T-helper 1 cell treated with Interleukin-12 subunit alpha and Interleukin-12 subunit beta and Interleukin-4 antibody, amounts not matched to agents 30 ng/mL and 1 ng/mL, for 36 hours (primary cell): ENCODE data around the gene CREB3. TPM values are rescaled to one million over a fixed set of nuclear protein-coding genes. Genes with fewer than 3 reads are reported as not detected.

Experiments
- intact Hi-C: fragments of 100-400 bp; cut with micrococcal nuclease; formaldehyde crosslinking; loops from one replicate; pipeline ENCODE4 v1.15.1; 2024
- total RNA-seq: library from RNA; stranded (reverse); gene quantifications from 2 replicates; pipeline ENCODE4 v1.2.3, GENCODE V29; 2022

Gene CREB3, protein sequence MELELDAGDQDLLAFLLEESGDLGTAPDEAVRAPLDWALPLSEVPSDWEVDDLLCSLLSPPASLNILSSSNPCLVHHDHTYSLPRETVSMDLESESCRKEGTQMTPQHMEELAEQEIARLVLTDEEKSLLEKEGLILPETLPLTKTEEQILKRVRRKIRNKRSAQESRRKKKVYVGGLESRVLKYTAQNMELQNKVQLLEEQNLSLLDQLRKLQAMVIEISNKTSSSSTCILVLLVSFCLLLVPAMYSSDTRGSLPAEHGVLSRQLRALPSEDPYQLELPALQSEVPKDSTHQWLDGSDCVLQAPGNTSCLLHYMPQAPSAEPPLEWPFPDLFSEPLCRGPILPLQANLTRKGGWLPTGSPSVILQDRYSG
- total RNA-seq, result 22.9 and 24.0 TPM in 2 replicates

DNA sequence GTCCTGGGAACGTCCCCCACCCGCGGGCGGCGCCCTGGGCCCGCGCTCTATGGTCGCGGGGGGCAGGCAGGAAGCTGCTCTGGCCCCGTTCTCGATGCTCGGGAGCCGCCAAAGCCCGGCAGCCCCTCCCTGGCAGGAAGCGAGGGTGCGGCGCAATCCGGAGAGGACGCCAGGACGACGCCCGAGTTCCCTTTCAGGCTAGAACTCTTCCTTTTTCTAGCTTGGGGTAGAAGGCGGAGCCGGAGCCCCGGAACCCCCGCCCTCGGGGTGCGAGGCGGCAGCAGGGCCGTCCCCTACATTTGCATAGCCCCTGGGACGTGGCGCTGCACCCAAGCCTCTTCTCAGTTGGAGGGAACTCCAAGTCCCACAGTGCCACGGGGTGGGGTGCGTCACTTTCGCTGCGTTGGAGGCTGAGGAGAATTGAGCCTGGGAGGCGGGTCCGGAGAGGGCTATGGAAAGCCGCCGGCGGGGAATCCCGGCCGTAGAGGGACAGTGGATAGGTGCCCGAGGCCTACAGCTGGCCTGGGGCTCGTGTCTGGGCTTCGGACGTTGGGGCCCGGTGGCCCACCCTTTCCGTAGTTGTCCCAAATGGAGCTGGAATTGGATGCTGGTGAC, at the start of gene CREB3, which contains the start of gene TLN1:
CREB3 (plus strand) TSS at position 482 of the 615 bp plus-strand sequence; CDS start at position 589, 107 bp downstream.
TLN1 (minus strand) TSS at position 11 of the 615 bp plus-strand sequence. CDS start 6,501 bp downstream, outside the sequence.
- intact Hi-C loops, result loop anchor here (1.0 to 10.0 kb wide), 19 partner anchors 17 to 1355 kb away; partner anchors contain the start of genes CCL27, CLTA, DNAJB5 and GBA2

DNA sequence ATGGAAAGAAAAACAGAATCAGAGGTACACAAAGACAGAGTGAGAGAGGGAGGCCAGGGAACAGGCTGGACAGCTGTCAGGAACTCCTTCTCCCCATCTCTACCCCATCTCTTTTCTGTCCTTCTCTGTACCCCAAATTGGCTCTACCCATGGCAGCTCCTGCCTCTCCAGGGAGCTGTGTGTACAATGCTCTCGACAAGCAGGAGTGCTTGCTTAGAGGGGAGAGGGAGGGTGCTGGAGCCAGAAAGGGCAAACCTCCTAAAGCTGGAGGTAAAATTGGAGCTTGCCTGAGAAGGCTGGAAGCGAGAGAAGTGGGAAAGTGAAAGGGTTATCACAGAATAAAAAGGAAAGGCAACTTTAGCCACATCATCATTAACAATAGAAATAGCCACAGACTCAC, 49.1 kb upstream of the CREB3 start:
- intact Hi-C loops, result no loop called here

DNA sequence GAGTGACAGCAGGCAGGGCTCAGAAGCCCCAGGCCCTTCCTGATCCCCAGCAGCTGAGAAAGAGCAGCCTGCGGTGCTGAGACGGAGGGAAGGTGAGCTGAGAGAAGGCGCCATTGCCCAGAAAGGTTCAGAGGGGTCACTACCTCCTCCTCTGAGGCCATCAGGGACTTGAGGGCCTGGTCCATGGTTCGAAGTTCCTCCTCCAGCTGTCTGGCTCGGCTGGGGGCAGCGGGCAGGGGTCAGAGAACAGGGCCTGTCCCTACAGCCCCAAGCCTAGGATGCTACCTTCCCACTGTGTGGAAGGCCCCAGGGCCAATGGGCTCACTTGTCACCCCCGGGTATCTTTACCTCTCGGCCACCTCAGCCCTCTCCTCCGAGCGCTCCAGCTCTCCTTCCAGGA, 47.5 kb upstream of the CREB3 start:
- intact Hi-C loops, result no loop called here

DNA sequence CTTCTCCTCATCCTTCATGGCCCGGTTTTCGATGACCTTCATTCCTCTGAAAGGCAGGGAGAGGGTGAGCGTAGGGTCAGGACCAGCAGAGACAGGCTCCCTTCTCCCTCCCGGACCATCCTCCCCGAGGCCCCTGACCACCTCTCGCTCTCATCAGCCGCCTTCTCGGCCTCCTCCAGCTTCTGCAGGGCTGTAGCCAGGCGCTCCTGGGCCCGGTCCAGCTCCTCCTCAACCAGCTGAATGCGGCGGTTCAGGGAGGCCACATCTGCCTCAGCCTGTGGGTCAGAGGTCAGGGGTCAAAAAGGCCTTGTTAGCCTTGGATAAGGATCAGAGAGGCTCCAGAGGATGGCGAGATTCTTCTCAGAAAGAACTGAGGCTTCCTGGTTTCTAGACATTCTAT, 47.0 kb upstream of the CREB3 start:
- intact Hi-C loops, result no loop called here

DNA sequence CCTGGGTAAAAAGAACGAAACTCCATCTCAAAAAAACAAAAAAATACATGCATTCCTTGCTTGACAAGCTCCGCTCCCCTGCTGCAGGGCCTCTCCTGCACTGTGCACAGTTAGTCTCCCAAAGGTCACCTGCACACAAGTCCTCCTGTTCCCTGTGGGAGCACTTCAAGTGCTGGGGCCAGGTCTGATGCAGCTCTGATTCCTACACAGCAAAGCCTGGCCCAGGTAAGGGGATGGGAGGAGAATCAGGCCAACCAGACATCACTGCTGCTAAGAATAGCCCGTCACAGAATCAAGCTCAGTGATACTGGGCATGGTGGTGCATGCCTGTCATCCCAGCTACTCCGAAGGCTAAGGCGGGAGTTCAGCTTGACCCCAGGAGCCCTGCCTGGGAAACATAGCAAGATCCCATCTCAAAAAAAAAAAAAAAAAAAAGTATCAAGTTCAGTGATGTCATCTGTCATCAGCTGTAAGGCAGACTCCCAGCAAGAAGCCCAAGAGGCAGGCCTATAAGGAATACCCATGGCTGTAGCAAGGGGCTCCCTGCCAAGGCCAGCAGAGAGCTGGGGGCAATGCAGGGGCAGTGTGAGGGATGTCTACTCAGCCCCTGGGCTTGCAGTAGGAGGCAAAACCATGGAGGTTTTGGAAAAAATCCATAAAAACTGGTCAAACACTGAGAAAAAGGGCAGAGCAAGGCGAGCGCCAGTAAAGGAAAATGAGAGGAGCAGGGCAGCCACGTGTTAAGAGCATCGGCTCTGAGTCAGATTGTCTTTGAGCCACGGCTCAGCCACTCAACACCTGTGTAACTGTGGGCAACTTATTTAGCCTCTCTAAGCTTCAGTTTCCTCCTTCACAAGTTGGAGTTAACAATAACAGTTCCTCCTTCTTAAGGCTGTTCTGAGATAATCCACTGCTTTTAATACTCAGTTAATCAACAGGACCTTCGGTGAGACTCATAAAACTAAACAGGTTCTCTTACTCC, 46.0 kb upstream of the CREB3 start:
- intact Hi-C loops, result no loop called here

DNA sequence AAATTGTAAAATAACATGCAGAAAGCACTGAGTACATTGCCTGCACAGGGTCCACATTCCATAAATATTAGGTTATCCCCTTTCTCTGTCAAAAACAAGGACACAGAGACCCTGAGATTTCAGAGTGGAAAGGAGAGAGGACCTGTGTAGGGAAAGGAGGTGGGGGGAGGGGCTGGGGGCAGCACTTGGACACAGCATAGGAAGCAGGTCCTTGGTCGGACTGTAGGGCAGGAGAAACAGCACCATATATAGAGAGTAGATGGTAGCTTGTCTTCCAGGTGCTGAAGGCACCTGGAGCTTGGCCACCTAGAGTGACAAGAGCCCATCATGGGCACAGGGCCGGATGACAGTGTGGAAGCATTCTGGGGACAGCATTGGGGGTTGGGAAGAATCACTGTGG, 45.2 kb upstream of the CREB3 start:
- intact Hi-C loops, result no loop called here

DNA sequence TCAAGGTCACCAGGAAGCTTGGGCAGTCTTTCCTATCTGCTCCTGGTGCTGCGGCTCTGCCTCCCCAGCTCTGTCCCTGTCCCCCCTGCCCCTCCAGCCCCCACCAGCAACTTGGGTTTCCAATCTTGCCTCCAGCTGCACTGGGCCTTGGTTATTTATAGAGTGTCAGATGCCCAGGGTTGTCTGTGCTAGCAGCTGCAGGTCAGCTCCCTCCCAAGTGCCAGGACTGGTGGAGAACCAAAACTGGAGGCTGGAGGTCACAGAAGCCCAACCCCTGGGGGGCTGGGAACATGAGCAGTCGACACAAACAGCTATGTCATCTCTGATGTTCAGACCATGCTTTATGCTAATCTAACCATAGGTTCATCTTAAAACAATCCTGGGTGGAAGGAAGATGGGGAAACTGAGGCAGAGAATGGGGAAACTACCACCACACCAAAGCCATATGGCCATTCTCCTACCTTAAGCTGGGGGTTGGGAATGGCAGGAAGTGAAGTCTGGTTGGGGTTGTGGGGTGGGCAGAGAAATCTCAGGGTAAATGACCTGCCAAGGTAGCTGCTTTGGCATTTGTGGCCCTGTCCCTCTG, 44.4 kb upstream of the CREB3 start:
- intact Hi-C loops, result loop anchor here (1.0 kb wide), 1 partner anchor 30 kb away; the partner anchor contains the start of genes CCDC107 and RMRP

DNA sequence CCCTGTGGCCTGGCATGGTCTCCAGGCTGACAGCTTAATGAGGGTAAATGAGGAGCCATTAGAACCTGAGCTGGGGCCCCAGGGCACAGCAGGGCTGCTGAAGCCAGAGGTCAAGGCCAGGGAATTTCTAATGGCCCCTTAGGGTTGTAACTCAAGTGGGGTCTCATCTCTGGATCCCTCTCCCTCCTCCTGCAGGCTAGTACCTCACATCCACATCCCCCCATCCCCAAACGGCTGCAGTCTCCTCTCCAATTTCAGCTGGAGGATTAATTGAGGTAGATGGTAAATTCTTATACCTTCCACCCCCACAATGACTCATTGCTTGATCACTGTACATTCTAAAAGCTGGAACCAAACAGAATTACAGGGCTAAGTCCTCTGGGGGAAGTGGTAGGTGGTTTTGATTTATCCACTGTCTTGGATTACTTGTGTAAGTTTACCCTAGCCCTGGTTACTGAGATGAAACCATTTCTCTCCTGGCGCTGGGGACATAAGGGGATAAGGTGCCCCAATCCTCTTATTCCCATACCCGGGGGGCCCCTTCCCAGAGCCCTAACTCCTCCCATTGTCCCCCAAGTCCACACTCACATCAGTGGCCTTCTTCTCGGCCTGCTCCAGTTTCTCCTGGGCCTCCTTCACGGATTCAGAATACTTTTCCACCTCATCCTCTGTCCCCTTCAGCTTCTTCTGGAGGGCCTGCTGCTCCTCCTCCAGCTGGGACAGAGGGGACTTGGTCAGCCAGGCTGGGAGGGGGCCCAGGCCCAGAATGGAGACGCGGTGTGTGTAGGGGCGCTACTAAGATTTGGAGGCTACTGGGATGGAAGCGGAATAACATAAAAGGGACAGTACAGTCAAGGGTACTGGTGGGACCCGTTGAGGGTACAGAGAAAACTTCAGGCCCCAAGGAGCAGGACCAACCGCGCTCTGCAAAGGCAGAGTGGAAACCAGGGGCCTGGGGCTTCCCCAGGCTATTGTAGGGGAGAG, 43.6 kb upstream of the CREB3 start:
- intact Hi-C loops, result loop anchor here (1.0 kb wide), 1 partner anchor 31 kb away; the partner anchor contains the start of genes CCDC107 and RMRP

DNA sequence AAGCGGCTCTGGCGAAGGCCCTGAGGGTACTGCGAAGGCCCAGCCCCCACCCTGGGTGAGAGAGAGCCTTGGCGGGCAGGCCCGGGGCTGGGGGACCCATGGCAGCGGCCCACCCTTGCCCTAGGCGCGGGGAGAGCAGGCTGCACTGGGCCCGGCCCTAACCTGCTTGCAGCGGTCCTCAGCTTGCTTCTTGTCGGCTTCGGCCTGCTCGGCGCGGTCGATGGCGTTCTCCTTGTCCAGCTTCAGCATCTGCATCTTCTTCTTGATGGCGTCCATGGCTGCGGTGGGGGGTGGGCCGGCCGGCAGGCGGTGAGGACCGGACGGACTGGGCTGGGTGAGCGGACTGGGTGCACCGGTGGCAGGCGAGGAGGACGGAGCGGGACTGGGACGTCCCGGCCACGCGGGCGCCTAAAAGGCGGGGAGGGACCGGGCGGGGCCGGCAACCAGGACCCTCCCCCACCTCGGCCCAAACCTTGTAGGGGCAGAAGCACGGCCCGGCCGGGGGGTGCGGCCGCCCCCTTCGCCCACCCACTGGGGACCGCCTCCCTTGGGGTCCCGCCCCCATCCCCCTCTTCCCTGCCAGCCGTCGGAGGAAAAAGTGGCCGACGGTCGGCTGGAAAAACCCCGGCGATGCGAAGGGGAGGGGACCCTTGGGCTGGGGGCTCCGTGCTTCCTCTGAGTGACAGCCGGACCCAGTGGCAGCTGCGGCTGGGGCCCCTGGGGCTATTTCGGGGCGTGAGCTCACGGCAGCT, 42.7 kb upstream of the CREB3 start, which contains the start of gene TPM2:
TPM2 (minus strand) TSS at position 384 of the 752 bp plus-strand sequence; CDS start at position 276, 108 bp downstream.
- intact Hi-C loops, result no loop called here

DNA sequence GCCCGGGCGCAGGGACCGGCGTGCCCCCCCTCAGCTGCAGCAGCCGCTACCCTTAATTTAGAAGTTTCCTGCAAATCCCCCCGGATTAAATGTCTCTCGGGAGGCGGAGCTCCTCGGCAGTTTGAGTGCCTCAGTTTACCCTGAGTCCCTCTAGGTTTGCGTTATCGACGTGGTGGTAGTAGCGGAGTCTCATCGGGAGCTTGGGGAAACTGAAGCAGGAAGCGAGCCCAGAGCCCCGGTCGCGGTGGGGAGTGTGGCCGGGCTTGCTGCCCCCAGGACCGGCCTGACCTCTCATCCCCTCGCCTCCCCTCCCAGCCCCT, 42.2 kb upstream of the CREB3 start:
- intact Hi-C loops, result no loop called here

DNA sequence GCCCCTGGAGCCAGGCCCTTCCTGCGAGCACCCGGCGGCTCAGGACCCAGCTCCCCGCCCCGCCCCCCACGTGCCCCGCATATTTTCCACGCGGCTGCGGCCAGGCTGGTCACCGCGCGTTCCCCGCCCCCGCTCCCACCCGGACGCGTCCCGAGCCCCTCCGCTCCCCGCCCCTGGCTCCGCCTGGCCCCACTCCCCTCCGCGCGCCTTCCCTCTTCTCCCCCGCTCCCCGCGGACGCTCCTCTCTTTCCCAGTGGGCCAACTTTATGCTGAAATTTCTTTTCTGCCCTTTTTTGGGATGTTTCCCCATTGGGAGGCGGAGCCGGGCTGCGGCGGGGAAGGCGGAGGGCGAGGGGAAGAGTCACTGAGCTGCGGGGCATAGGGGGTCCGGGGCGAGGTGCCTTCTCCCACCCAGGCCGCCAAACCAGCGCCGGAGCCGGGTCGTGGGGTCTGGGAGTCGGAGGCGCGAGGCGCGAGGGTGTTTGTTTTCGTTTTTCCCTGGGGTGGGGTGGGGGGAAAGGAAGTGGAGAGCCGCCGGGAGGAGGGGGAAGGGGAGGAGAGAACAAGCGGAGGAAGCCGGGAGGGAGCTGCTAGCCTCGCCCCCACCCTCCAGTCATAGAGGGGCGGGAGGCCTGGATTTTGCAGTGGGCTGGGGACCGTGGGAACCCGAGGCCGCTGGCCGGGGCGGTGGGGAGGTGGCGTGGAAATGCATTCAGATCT, 41.7 kb upstream of the CREB3 start:
- intact Hi-C loops, result no loop called here

DNA sequence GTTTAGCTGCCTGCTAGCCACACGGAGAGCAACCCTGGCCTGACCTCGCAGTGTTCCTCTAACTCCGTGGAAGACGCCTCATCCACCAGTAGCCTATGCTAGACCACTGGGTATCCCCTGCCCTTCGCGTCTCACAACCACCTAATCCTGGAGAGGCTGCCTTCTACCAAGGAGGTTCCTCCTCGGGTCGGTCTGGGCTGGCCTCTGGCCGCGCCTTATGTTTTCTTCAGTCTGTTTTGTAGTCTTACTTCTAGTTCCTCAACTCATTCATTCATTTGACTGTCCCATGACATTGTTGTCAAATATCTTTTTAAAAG, 41.2 kb upstream of the CREB3 start:
- intact Hi-C loops, result no loop called here

DNA sequence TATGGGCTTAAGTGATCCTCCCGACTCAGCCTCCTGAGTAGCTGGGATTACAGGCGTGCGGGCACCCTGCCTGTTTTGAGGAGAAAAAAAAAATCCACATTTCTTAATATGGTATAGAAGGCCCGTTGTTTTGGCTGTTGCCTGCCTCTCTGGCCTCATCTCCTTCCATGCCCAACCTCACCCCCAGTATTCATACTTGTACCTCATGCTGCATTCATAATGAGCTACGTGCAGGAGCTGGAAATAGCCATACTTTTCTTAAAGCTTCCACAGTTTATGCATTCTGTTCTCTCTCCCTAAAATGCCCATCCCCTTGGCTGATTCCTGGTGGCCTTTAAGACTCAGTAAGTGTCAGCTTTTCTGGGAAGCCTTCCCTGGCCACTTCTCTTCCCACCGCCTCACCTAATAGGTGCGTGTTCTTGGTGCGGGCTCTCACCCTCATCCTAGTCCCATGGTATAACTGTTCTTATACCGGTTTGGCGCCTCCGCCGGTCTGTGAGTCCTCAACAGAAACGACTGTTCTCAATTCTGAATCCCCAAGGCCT, 40.6 kb upstream of the CREB3 start:
- intact Hi-C loops, result no loop called here

DNA sequence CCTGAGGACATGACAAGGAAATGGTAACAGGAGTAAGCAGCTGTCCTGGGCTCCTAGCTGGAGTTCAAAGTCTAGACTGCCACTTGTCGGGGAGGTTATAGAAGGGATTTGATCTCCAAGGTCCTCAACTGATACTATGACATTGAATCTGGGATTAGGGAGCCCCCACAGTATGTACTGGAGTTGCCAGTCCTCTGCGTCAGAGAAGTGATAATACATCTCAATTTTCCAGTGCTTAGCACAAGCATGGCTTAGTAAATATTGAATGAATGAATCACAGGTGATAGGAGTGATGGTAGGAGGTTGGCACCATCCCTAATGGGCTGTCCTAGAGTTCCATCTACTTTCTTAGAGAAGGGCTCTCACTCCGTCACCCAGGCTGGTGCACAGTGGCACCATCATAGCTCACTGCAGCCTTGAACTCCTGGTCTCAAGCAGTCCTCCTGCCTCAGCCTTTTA, 36.5 kb upstream of the CREB3 start:
- intact Hi-C loops, result loop anchor here (1.0 kb wide), 5 partner anchors 32 to 215 kb away; partner anchors contain the start of genes CCDC107 and RMRP

DNA sequence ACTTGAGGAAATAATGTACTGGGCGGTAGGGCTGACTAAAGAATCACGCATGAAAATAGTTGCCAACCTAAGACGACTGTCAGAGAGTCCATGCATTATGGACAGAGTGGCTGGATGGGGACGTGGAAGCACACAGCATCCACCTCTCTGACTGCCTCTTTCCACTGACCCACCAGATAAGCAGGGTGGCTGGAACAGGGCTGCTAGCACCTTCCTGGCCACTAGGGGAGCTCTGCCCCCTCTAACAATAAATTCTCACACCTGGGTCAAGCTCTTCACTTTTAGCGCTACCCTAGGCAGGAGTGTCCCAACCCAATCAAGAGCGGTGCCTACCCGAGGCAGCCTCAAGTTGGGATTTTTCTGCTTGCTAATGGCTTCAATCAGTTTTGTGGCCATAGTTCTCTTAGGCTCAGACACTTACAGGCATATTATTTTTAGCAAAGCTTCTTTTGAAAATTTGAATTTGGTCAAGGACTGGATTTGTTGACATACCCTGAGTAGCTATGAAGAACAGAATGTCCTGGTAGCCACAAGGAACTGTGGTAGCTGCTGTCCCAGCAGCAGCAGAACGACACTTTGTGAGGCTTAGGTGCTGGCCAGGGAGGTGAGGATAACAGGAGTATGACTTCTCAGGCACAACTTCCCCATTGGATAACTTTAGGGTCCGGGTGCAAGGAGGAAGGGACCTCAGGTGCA, 35.8 kb upstream of the CREB3 start:
- intact Hi-C loops, result loop anchor here (1.0 kb wide), 5 partner anchors 32 to 215 kb away; partner anchors contain the start of genes CCDC107 and RMRP

DNA sequence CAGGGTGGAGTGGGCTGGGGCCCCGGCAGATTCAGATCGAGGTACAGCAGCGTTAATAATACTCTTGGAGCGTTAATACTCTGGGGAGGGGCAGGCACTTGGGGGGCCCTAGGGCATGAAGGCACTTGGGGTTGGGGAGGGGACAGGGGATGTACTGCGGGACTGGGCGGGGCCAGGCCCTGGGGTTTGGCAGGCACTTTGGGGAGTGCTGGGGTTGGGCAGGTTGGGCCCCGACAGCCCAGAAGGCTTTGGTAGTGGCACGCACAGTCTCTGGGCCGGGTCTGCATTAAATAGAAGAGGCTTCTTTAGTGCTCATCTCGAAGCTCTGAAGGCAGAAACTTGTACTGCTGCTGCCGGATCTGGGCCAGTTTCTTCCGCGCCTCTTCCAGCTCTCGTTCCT, 35.0 kb upstream of the CREB3 start:
- intact Hi-C loops, result no loop called here

DNA sequence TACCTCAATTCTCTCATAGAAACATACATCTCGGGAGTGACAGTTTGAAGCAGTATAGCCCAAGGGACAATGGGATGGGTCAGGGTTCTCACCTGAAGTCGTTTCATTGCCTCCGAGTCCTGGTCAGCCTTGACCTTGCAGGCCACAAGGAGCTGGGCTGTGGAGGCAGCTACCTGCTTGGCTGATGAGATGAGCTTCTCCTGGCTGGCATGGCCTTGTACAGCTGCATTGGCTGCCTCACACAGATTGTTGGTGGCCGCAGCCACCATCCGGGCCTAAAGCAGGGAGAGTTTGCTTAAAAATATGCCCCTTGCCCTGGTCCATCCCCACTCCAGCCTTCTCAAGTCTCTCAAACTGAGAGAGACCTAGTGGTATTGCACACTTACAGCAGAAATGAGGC, 34.2 kb upstream of the CREB3 start:
- intact Hi-C loops, result no loop called here
